ENCODE results near the gene ZNF445.
A peak's percentile ranks its signal among the peaks of the same experiment; 100 is the strongest.
"Not testable (repeated sequence)": the region's sequence is repeated elsewhere in the genome, so short reads cannot be mapped to it uniquely, and the experiment has no call there.

ZNF445 gene

GRCh38 chr3:44474886-44475285 is 2.6 kb downstream of the ZNF445 start:
- DNase-seq = not testable (repeated sequence)

- DNase-seq = no peak
Measured at GRCh38 chr3:44470430-44470829, 7.0 kb downstream of the ZNF445 start.

GRCh38 chr3:44469914-44470313 is 7.6 kb downstream of the ZNF445 start:
- DNase-seq = no peak

GRCh38 chr3:44468572-44469520 is 8.6 kb downstream of the ZNF445 start:
- DNase-seq = no peak

- not testable (repeated sequence) for DNase-seq
Measured at GRCh38 chr3:44468099-44468537, 9.4 kb downstream of the ZNF445 start.

GRCh38 chr3:44467241-44467640 is 10.2 kb downstream of the ZNF445 start:
- no peak for DNase-seq

- DNase-seq = not testable (repeated sequence)
Measured at GRCh38 chr3:44464920-44465319, 12.6 kb downstream of the ZNF445 start.

- DNase-seq = no peak
Measured at GRCh38 chr3:44464509-44464908, 13.0 kb downstream of the ZNF445 start.

- DNase-seq = not testable (repeated sequence)
Measured at GRCh38 chr3:44460050-44460449, 17.4 kb downstream of the ZNF445 start.

- DNase-seq = no peak
Measured at GRCh38 chr3:44455318-44455717, 22.2 kb downstream of the ZNF445 start.

- DNase-seq = no peak
Measured at GRCh38 chr3:44454258-44454657, 23.2 kb downstream of the ZNF445 start.

GRCh38 chr3:44451441-44451840 is 26.0 kb downstream of the ZNF445 start:
- DNase-seq = no peak

- no peak for DNase-seq
Measured at GRCh38 chr3:44446929-44447328, 30.5 kb downstream of the ZNF445 start.

- DNase-seq = no peak
Measured at GRCh38 chr3:44445786-44446185, 31.7 kb downstream of the ZNF445 start.

- no peak for DNase-seq
Measured at GRCh38 chr3:44444896-44445691, 32.4 kb downstream of the ZNF445 start.

- no peak for DNase-seq
Measured at GRCh38 chr3:44444437-44444836, 33.0 kb downstream of the ZNF445 start.

GRCh38 chr3:44442596-44443309 is 34.7 kb downstream of the ZNF445 start:
- no peak for DNase-seq

GRCh38 chr3:44439499-44440295 is 37.8 kb downstream of the ZNF445 start:
- no peak for DNase-seq

GRCh38 chr3:44437800-44438199 is 39.7 kb downstream of the ZNF445 start:
- DNase-seq = no peak

GRCh38 chr3:44436181-44436580 is 41.3 kb downstream of the ZNF445 start:
- DNase-seq = peak in 1 of 2 experiments; percentile 16

GRCh38 chr3:44434834-44435510 is 42.5 kb downstream of the ZNF445 start:
- no peak for DNase-seq

- no peak for DNase-seq
Measured at GRCh38 chr3:44430466-44430865, 47.0 kb downstream of the ZNF445 start.

All from NCI-H526 (cell line).